Brain microvascular endothelial cell (primary cell): ENCODE data around the gene PAOX.
A peak's percentile ranks its signal among the peaks of the same experiment; 100 is the strongest.
"Not testable (repeated sequence)": the region's sequence is repeated elsewhere in the genome, so short reads cannot be mapped to it uniquely, and the experiment has no call there.

Source experiments
- DNase-seq: peaks from one replicate; pipeline ENCODE4 v3.0.0-alpha.2; 2020
- H3K27ac ChIP-seq: fragments of 250-450 bp; sonication (Bioruptor Pico); 2 replicates; pipeline ENCODE4 v1.5.1; 2020; ENCODE audit warnings: mild to moderate bottlenecking, moderate library complexity
- H3K27me3 ChIP-seq: fragments of 250-450 bp; sonication (Bioruptor Pico); replicated peaks from 2 replicates; pipeline ENCODE4 v1.5.1; 2020; ENCODE audit warnings: mild to moderate bottlenecking
- H3K36me3 ChIP-seq: fragments of 250-450 bp; sonication (Bioruptor Pico); replicated peaks from 2 replicates; pipeline ENCODE4 v1.5.1; 2020; ENCODE audit warnings: mild to moderate bottlenecking
- H3K4me3 ChIP-seq: 2 replicates; pipeline ENCODE4 v1.5.1; 2011; ENCODE audit warnings: low read depth, mild to moderate bottlenecking, control low read depth, low read length, moderate library complexity
- CTCF ChIP-seq: IDR thresholded peaks from 2 replicates; pipeline ENCODE4 v1.5.1; 2011; ENCODE audit warnings: low read depth, mild to moderate bottlenecking, moderate library complexity, low read length, control low read depth, inconsistent platforms; ENCODE audit errors: missing control alignments
- in situ Hi-C: cut with HindIII; loops from 2 replicates; pipeline ENCODE4 v1.10.0; 2017; ENCODE audit warnings: low sequenced_read_pairs, low pct_ligation_motif_present

The PAOX gene

GRCh38 chr10:133372507-133372906, 6.6 kb upstream of the PAOX start:
- DNase-seq = no peak
- in situ Hi-C loops = no loop called here
- Histone ChIP-seq H3K27ac (no peak overlapping the region), H3K4me3 (peak overlapping the region; percentile 86), H3K27me3 (no peaks in the 10 kb centered on the region), H3K36me3 (peaks cover 21% of the 10 kb centered on the region)
- TF ChIP-seq CTCF = no peak

GRCh38 chr10:133373174-133374090, 5.6 kb upstream of the PAOX start, which contains the start of gene ECHS1:
ECHS1 (minus strand) TSS chr10:133373354; CDS start chr10:133373333, 21 bp downstream.
- DNase-seq = peak; percentile 84
- no peak for TF ChIP-seq CTCF
- peak within 1 kb of the TSS; percentile 86 for H3K4me3 ChIP-seq
- no peaks in the 10 kb centered on the region for H3K27me3 ChIP-seq
- peaks cover 16% of the 10 kb centered on the region for H3K36me3 ChIP-seq
- peak within 1 kb of the TSS; percentile 73 for H3K27ac ChIP-seq
- in situ Hi-C loops = no loop called here

GRCh38 chr10:133375357-133376115, 3.5 kb upstream of the PAOX start:
- H3K36me3 ChIP-seq = peaks cover under 1% of the 10 kb centered on the region
- DNase-seq = no peak
- H3K4me3 ChIP-seq = no peak overlapping the region
- H3K27ac ChIP-seq = no peak overlapping the region
- in situ Hi-C loops = no loop called here
- no peaks in the 10 kb centered on the region for H3K27me3 ChIP-seq
- no peak for TF ChIP-seq CTCF

GRCh38 chr10:133376183-133376582, 2.9 kb upstream of the PAOX start:
- in situ Hi-C loops, H3K27me3 ChIP-seq, DNase-seq, H3K36me3 ChIP-seq, H3K4me3 ChIP-seq, H3K27ac ChIP-seq: not testable (repeated sequence)

- no peak overlapping the region for H3K27ac ChIP-seq
- in situ Hi-C loops = no loop called here
Observed at GRCh38 chr10:133377025-133377817, 1.8 kb upstream of the PAOX start.

More at GRCh38 chr10:133377025-133377817, 1.8 kb upstream of the PAOX start:
- DNase-seq = no peak
- no peaks in the 10 kb centered on the region for H3K36me3 ChIP-seq
- TF ChIP-seq CTCF = no peak
- H3K4me3 ChIP-seq = no peak overlapping the region
- no peaks in the 10 kb centered on the region for H3K27me3 ChIP-seq
